ENCODE measurements around the gene AVP. TPM values are rescaled to one million over a fixed set of nuclear protein-coding genes. Genes with fewer than 3 reads are reported as not detected.
"Not testable (repeated sequence)": the region's sequence is repeated elsewhere in the genome, so short reads cannot be mapped to it uniquely, and the experiment has no call there.

AVP gene
- total and polyA plus RNA-seq, 2 of the 13 experiments (the other 11 are each of a cell fraction or from before 2014, with no cell fraction given) = 0.12 TPM; not detected in 1

GRCh38 chr20:3117839-3118379, 33.4 kb upstream of the AVP start (continued):
- TF ChIP-seq ZNF318 (CRISPR knock-in tag; IDR thresholded peaks at IDR 0.05) (0 out of 2 replicates have a peak, but pooled peaks have one; percentile 8), ZNF205 (CRISPR knock-in tag; IDR thresholded peaks at IDR 0.05) (peak; percentile 85), PITX1 (CRISPR knock-in tag; IDR thresholded peaks at IDR 0.05) (peak; percentile 69; the same call in 1 of the 2 replicates), THRA (CRISPR knock-in tag; IDR thresholded peaks at IDR 0.05; ENCODE audit: borderline replicate concordance) (peak; percentile 41; the same call in 1 of the 2 replicates), HDAC1 (CRISPR knock-in tag; IDR thresholded peaks at IDR 0.05) (peak; percentile 12; the same call in 1 of the 2 replicates), SALL2 (CRISPR knock-in tag; IDR thresholded peaks at IDR 0.05) (0 out of 2 replicates have a peak, but pooled peaks have one; percentile 22), KDM2A (CRISPR knock-in tag; IDR thresholded peaks at IDR 0.05; ENCODE audit: borderline replicate concordance, low read depth) (peak; percentile 94), ETV6 (CRISPR knock-in tag; conservative IDR thresholded peaks at IDR 0.05) (0 out of 2 replicates have a peak, but pooled peaks have one; percentile 47), SOX6 (CRISPR knock-in tag; IDR thresholded peaks at IDR 0.05) (peak; percentile 77), LCORL (CRISPR knock-in tag; IDR thresholded peaks at IDR 0.05) (peak; percentile 95), ZFX (CRISPR knock-in tag; IDR thresholded peaks at IDR 0.05; ENCODE audit: low read depth) (peak; percentile 72), BORCS8-MEF2B (CRISPR knock-in tag; IDR thresholded peaks at IDR 0.05) (peak; percentile 74), ISL2 (CRISPR knock-in tag; IDR thresholded peaks at IDR 0.05) (peak; percentile 53; the same call in 1 of the 2 replicates), KAT7 (CRISPR knock-in tag; IDR thresholded peaks at IDR 0.05; ENCODE audit: borderline replicate concordance) (peak; percentile 81; the same call in 1 of the 2 replicates), ZNF503 (CRISPR knock-in tag; IDR thresholded peaks at IDR 0.05) (peak; percentile 38; the same call in 1 of the 2 replicates), RFXAP (CRISPR knock-in tag; IDR thresholded peaks at IDR 0.05; ENCODE audit: borderline replicate concordance) (peak; percentile 37; the same call in 1 of the 2 replicates), HIVEP1 (CRISPR knock-in tag; IDR thresholded peaks at IDR 0.05) (0 out of 2 replicates have a peak, but pooled peaks have one; percentile 15)
- not testable (repeated sequence) for TF ChIP-seq SOX6, LCORL (IDR thresholded peaks at IDR 0.05)

All from HepG2 (cell line).